Right renal cortex interstitium (tissue), 3 donors: ENCODE data around the gene ARID1B. TPM values are rescaled to one million over a fixed set of nuclear protein-coding genes. Genes with fewer than 3 reads are reported as not detected.

ENCODE experiments used
- DNase-seq, 3 donors: peaks; one replicate each; pipeline ENCODE4 v3.0.0-alpha.2; 2013; ENCODE audit warnings: low read depth in 3 of 3, low spot score in 2 of 3
- polyA plus RNA-seq, 3 donors: library from polyadenylated mRNA; unstranded; fragments of 120-200 nt; gene quantifications; one replicate each; pipeline ENCODE4 v1.2.1, GENCODE V29; 2013; ENCODE audit not compliant: insufficient read length in 3 of 3

The ARID1B gene
- polyA plus RNA-seq, 3 donors = 70.1 to 75.5 (median 72.6) TPM

GRCh38 chr6:156875062-156875461 lies 97.9 kb downstream of the ARID1B start:
- DNase-seq = no peak

- DNase-seq = no peak
These were observed 99.1 kb downstream of the ARID1B start for GRCh38 chr6:156876302-156876701.

- no peak for DNase-seq
These were observed 100.1 kb downstream of the ARID1B start for GRCh38 chr6:156877126-156877863.

GRCh38 chr6:156878681-156879080 lies 101.5 kb downstream of the ARID1B start:
- DNase-seq = no peak

GRCh38 chr6:156879186-156879585 lies 102.0 kb downstream of the ARID1B start:
- no peak for DNase-seq

GRCh38 chr6:156879591-156879990 lies 102.4 kb downstream of the ARID1B start:
- DNase-seq = no peak

GRCh38 chr6:156880913-156881312 lies 103.7 kb downstream of the ARID1B start:
- no peak for DNase-seq

- no peak for DNase-seq
These were observed 104.8 kb downstream of the ARID1B start for GRCh38 chr6:156881687-156882629.

GRCh38 chr6:156883497-156884252 lies 106.5 kb downstream of the ARID1B start:
- DNase-seq = no peak

- no peak for DNase-seq
These were observed 107.1 kb downstream of the ARID1B start for GRCh38 chr6:156884306-156884705.

GRCh38 chr6:156885562-156885961 lies 108.4 kb downstream of the ARID1B start:
- no peak for DNase-seq

GRCh38 chr6:156886409-156886808 lies 109.2 kb downstream of the ARID1B start:
- no peak for DNase-seq

GRCh38 chr6:156887623-156888269 lies 110.6 kb downstream of the ARID1B start:
- DNase-seq = no peak

- no peak for DNase-seq
These were observed 112.3 kb downstream of the ARID1B start for GRCh38 chr6:156889469-156889868.

GRCh38 chr6:156889986-156890385 lies 112.8 kb downstream of the ARID1B start:
- DNase-seq = no peak

GRCh38 chr6:156890627-156891314 lies 113.6 kb downstream of the ARID1B start:
- no peak for DNase-seq

- no peak for DNase-seq
These were observed 120.8 kb downstream of the ARID1B start for GRCh38 chr6:156897907-156898531.

- no peak for DNase-seq
These were observed 121.9 kb downstream of the ARID1B start for GRCh38 chr6:156899071-156899470.

GRCh38 chr6:156899532-156900135 lies 122.5 kb downstream of the ARID1B start:
- DNase-seq = no peak
